HUES48 (cell line): ENCODE data around the gene ARFGAP1.

Experiments used
- H3K27ac ChIP-seq: one replicate; pipeline ENCODE4 v1.7.0; 2013; ENCODE audit warnings: low read depth, low read length, inconsistent platforms
- H3K27me3 ChIP-seq: 2 replicates; pipeline ENCODE4 v1.6.1; 2013; ENCODE audit warnings: mild to moderate bottlenecking, low read length; ENCODE audit not compliant: control insufficient read depth, insufficient read depth
- H3K36me3 ChIP-seq: 2 replicates; pipeline ENCODE4 v1.6.1; 2013; ENCODE audit warnings: low read length; ENCODE audit not compliant: control insufficient read depth, insufficient read depth
- H3K4me1 ChIP-seq: 2 replicates; pipeline ENCODE4 v1.6.1; 2013; ENCODE audit warnings: mild to moderate bottlenecking, low read length; ENCODE audit not compliant: control insufficient read depth, insufficient read depth
- H3K4me3 ChIP-seq: 2 replicates; pipeline ENCODE4 v1.5.1; 2013; ENCODE audit warnings: mild to moderate bottlenecking, low read depth, low read length
- H3K9ac ChIP-seq: 2 replicates; pipeline ENCODE4 v1.6.1; 2013; ENCODE audit warnings: mild to moderate bottlenecking, low read depth, low read length, moderate library complexity
- H3K9me3 ChIP-seq: 2 replicates; pipeline ENCODE4 v1.6.1; 2013; ENCODE audit warnings: low read length; ENCODE audit not compliant: control insufficient read depth, insufficient read depth

ARFGAP1 gene

GRCh38 chr20:63317601-63318291, 45.1 kb downstream of the ARFGAP1 start:
- Histone ChIP-seq H3K27me3 (no peaks in the 10 kb centered on the region), H3K36me3 (no peaks in the 10 kb centered on the region), H3K9me3 (no peaks in the 10 kb centered on the region), H3K4me1 (no peaks in the 10 kb centered on the region), H3K9ac (no peak overlapping the region), H3K27ac (no peak overlapping the region), H3K4me3 (no peak overlapping the region)

GRCh38 chr20:63318391-63319163, 46.0 kb downstream of the ARFGAP1 start:
- H3K27ac ChIP-seq, result no peak overlapping the region
- no peaks in the 10 kb centered on the region for H3K4me1 ChIP-seq
- H3K27me3 ChIP-seq, result no peaks in the 10 kb centered on the region
- no peaks in the 10 kb centered on the region for H3K9me3 ChIP-seq
- H3K36me3 ChIP-seq, result no peaks in the 10 kb centered on the region
- H3K9ac ChIP-seq, result no peak overlapping the region
- no peak overlapping the region for H3K4me3 ChIP-seq

GRCh38 chr20:63319164-63320040, 46.8 kb downstream of the ARFGAP1 start:
- Histone ChIP-seq H3K27me3 (no peaks in the 10 kb centered on the region), H3K36me3 (no peaks in the 10 kb centered on the region), H3K4me3 (no peak overlapping the region), H3K9me3 (no peaks in the 10 kb centered on the region), H3K27ac (no peak overlapping the region), H3K9ac (no peak overlapping the region), H3K4me1 (no peaks in the 10 kb centered on the region)

GRCh38 chr20:63320041-63320511, 47.5 kb downstream of the ARFGAP1 start:
- H3K36me3 ChIP-seq, result no peaks in the 10 kb centered on the region
- no peak overlapping the region for H3K4me3 ChIP-seq
- H3K9ac ChIP-seq, result no peak overlapping the region
- no peak overlapping the region for H3K27ac ChIP-seq
- no peaks in the 10 kb centered on the region for H3K9me3 ChIP-seq
- H3K4me1 ChIP-seq, result no peaks in the 10 kb centered on the region
- H3K27me3 ChIP-seq, result no peaks in the 10 kb centered on the region

- Histone ChIP-seq H3K27me3 (no peaks in the 10 kb centered on the region), H3K4me3 (no peak overlapping the region), H3K36me3 (no peaks in the 10 kb centered on the region), H3K4me1 (no peaks in the 10 kb centered on the region), H3K27ac (no peak overlapping the region), H3K9ac (no peak overlapping the region), H3K9me3 (no peaks in the 10 kb centered on the region)
Measured at GRCh38 chr20:63320616-63321147, 48.1 kb downstream of the ARFGAP1 start.

- Histone ChIP-seq H3K9me3 (no peaks in the 10 kb centered on the region), H3K27ac (no peak overlapping the region), H3K27me3 (no peaks in the 10 kb centered on the region), H3K4me3 (no peak overlapping the region), H3K36me3 (no peaks in the 10 kb centered on the region), H3K4me1 (no peaks in the 10 kb centered on the region), H3K9ac (no peak overlapping the region)
Measured at GRCh38 chr20:63321148-63321831, 48.7 kb downstream of the ARFGAP1 start.

- no peak overlapping the region for H3K4me3 ChIP-seq
- no peaks in the 10 kb centered on the region for H3K27me3 ChIP-seq
- no peaks in the 10 kb centered on the region for H3K4me1 ChIP-seq
- H3K9ac ChIP-seq, result no peak overlapping the region
- H3K27ac ChIP-seq, result no peak overlapping the region
- no peaks in the 10 kb centered on the region for H3K36me3 ChIP-seq
- H3K9me3 ChIP-seq, result no peaks in the 10 kb centered on the region
Measured at GRCh38 chr20:63322146-63322932, 49.7 kb downstream of the ARFGAP1 start.

GRCh38 chr20:63322933-63323273, 50.3 kb downstream of the ARFGAP1 start:
- no peak overlapping the region for H3K4me3 ChIP-seq
- no peak overlapping the region for H3K27ac ChIP-seq
- no peak overlapping the region for H3K9ac ChIP-seq
- no peaks in the 10 kb centered on the region for H3K36me3 ChIP-seq
- H3K9me3 ChIP-seq, result no peaks in the 10 kb centered on the region
- H3K4me1 ChIP-seq, result no peaks in the 10 kb centered on the region
- no peaks in the 10 kb centered on the region for H3K27me3 ChIP-seq

GRCh38 chr20:63323357-63323981, 50.9 kb downstream of the ARFGAP1 start:
- H3K27me3 ChIP-seq, result no peaks in the 10 kb centered on the region
- H3K27ac ChIP-seq, result no peak overlapping the region
- H3K9ac ChIP-seq, result no peak overlapping the region
- H3K9me3 ChIP-seq, result no peaks in the 10 kb centered on the region
- H3K4me3 ChIP-seq, result no peak overlapping the region
- H3K36me3 ChIP-seq, result no peaks in the 10 kb centered on the region
- H3K4me1 ChIP-seq, result no peaks in the 10 kb centered on the region
